Femur (tissue), 1 donor: ENCODE measurements around the gene BTBD6.

Experiments used
- DNase-seq: peaks from one replicate; pipeline ENCODE4 v3.0.0-alpha.2; 2017

BTBD6 gene

DNA sequence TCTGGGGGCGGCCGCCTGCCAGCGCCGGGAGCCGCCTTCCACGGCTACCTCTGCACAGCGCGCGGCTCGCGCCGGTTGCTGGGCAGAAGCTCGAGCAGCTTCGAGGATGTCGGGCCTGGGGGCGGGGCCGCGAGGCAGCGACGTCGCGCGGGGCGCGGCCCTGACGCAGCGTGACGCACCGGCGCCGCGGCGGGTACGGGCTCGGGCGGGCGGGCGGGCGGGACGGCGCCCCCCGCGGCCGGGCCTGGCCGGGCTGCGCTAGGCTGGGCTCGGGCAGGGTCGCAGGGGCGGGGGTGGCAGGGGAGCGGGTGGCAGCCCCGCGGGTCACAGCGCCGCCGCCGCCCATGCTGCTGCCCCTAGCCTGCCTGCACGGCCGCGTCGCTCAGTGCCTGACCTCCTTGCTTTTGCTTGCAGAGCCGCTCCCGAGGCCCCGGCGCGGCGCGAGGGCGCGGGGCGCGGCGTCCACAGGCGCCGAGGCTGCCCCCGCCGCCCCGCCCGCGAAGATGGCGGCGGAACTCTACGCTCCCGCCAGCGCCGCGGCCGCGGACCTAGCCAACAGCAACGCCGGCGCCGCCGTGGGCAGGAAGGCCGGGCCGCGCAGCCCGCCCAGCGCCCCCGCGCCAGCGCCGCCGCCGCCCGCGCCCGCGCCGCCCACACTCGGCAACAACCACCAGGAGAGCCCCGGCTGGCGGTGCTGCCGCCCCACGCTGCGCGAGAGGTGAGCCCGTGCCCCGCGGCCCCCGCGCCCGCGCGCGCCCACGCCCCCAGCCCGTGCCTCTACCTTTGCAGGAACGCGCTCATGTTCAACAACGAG, at the start of gene BTBD6:
Gene BTBD6, plus strand, starts transcription at position 166 of the 814 bp plus-strand sequence. Its CDS starts 179 bp downstream, at position 345.
- peak; percentile 93 for DNase-seq

DNA sequence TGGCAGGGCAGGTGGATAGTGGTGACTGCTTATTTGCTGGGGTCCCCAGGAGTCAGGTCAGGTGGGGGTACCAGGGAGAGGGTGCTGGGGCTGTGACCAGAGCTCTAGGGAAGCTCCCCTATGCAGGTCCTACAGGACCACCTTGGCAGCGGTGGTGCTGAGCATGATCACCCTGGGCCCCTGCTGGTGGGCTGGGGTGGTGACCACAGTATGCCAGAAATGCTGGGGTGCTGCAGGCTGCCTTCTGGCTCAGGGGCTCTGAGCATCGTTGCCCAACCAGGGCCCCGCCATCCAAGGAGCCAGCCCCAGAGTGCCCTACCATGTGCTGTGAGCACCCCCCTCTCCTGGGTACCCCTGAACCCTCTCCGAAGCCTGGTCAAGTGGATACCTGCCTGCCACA, 49.7 kb upstream of the BTBD6 start:
- no peak for DNase-seq

DNA sequence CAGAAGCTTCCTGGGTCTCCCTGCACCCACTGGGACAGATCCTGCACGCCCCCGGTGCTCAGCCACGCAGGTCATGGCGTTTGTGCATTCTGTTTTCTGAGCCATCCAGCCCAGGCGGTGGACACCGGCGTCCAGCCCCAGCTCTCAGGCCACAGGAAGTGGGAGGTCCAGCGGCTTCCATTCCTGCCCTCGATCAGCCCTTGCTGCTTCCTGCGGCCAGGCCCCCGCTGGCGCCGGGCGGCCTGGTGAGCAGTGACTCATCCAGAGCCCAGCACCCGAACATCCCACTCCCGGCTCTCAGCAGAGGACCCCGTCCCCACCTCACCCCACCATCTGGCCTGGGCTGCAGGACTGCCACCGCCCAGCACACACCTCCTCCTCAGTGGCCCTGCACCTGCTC, 49.2 kb upstream of the BTBD6 start:
- DNase-seq: no peak

DNA sequence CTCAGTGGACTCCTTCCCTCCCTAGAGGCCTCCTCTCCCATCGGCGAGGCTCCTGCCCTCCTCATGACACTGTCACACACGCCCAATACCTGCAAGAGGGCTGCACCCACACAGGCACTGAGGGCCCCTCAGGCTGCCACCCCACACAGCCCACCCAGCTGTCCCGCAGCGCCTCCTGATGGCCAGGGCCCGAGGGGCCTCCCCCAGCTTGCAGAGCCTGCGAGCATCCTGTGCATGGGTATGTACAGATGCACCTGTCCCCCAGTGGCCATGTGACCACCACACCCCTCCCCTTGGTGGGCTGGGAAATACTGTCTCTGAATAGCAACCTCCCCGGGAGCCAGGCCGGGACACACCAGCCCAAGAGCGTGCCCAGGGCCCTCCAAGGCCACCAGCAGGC, 48.3 kb upstream of the BTBD6 start:
- DNase-seq: no peak

DNA sequence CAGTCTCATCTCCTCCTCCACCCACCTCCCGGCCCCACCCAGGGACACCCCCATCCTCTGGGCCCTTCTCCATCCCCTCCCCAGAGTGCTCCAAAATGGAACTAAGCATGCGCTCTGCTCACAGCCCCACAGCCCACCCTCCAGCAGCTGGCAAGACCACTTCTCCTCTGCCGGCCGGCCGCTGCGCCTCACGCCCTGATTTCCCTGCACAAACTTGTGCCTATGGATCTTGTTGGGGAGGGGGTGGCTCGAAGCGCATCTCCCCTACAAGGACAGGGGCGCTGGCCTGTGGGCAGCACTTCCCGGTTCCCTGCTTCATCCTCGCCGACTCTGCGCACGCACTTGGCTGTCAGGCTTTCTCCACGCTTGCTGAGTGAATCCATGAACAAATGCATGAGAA, 47.7 kb upstream of the BTBD6 start:
- DNase-seq: no peak

DNA sequence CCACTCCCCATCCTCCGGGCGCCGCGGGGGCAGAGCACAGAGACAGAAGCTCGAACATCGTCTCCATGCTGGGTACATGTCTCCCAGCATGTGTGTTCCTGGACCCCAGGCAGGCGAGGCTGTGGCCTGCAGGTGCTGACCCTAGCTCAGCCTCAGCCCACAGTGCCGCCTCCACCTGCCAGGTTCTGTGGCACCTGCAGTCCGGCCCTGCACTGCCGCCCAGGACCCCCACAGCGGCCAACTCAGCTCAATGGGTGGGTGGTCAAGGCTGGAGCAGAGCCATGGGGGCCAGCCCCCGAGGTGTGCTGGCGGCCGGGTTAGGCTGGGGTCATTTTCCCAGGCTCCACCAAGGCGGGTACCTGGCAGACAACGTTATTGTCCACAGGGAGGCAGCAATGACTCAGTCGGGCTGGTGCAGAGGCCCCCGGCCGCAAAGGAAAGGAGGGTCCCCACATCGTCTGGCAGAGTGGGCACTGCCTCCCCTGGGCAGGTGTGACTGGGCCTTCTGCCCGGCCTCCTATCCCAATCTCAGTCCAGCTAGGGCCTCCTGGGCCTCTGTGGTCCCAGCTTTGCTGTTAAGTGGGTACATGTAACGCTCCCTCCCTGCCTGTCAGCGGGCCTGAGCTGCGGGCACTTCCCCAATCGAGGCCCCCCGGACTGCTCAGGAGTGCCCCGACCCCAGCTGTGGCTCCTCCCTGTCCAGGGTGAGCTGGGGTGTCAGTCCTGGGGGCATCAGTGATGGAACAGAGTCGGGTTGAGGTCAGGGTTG, 47.0 kb upstream of the BTBD6 start:
- DNase-seq: no peak

DNA sequence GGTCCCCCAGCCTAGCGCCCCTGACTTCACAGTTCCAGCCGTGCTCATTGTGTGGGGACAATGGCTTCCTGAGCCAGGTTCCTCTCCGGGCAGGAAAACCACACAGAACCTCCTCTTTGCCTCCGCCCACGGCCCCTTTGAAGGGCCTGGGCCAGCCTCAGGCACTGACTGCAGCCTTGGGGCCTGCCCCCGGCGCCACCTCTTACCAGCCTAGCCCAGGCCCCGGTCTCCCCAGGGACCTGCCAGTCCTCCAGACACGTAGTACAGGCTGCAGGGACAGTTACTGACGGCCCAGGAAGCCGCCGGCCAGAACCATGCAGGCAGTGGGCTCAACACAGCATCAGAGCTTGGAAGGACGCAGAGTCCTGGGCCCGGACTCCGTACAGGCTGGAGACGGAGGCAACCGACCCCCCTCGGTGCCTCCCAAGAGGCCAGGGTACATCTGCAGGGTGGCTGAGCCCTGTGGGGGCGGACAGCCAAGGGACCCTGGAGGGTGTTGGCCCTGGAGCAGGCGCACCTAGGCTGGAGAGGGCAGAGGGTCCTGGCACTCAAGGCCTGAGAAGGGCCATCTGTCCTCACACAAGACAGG, 46.3 kb upstream of the BTBD6 start:
- DNase-seq: no peak

DNA sequence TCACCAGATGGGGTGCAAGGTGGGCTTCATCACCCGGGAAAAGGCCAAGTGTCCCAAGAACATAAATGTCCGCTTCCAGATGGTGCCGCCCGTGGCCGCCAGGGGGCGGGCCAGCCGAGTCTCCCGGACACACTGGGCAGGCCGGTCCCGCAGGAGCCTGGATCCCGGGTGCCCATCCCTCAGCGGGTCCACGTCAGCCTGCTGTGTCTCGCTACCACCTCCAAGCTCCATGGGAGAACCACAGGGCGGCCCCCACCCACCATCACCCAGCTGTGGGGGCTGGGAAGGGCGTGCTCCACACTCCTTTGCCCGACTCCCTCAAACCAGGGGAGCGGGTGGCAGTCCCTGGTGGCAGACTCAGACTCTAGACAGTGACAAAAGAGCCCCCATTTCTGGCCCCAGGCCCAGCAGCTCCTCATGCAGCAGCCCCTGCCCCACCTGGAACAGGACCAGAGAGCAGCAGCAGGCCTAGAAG, 45.2 kb upstream of the BTBD6 start:
- peak; percentile 83 for DNase-seq

DNA sequence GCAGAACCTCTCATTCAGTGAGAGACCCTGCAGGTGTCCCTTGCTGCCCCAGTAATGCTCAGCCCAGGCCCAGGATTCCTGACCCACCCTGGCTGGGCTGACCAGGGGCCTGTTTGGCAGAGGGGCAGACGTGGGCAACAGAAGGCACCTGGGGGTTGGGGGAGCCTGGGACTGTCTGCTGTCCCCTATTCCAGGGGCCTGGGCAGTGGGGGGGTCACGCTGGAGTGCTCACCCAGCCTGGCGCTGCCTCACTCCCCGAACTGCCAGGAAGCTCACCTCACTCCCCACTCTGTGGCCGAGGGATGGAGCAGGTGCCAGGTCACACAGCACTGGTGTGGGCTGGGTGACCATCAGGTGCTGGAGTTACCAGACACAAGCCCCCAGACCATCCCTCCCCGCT, 44.6 kb upstream of the BTBD6 start:
- no peak for DNase-seq

DNA sequence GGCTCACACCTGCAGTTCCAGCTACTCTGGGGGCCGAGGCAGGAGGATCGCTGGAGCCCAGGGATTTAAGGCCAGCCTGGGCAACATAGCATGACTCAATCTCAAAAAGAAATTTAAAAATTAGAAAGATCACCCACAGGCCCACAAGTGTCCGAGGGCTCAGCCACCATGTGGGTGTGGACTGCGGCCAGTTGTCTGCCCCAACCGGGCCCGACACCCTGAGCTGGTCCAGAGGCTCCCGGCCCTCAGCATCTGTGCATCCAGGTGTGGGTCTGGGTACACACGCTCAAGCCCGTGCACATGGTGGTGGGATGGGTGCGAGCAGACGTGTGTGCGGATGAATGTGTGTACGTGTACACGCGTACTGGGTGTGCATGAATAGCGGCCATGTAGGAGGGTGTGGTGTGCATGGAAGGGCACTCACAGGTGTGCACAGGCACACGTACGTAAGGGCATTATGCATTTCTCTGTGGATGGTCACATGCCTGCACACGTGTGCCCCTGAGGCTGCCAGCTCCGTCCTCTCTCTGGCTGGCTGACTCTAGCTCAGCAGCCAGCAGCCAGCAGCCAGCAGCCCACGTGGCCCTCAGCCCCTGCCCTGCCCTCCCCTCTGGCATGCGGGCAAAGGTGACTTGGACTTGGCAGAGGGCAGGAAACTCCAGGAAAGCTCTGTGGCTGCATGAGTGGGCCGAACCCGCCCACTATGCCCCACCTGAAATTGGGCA, 44.0 kb upstream of the BTBD6 start:
- DNase-seq: peak; percentile 65

DNA sequence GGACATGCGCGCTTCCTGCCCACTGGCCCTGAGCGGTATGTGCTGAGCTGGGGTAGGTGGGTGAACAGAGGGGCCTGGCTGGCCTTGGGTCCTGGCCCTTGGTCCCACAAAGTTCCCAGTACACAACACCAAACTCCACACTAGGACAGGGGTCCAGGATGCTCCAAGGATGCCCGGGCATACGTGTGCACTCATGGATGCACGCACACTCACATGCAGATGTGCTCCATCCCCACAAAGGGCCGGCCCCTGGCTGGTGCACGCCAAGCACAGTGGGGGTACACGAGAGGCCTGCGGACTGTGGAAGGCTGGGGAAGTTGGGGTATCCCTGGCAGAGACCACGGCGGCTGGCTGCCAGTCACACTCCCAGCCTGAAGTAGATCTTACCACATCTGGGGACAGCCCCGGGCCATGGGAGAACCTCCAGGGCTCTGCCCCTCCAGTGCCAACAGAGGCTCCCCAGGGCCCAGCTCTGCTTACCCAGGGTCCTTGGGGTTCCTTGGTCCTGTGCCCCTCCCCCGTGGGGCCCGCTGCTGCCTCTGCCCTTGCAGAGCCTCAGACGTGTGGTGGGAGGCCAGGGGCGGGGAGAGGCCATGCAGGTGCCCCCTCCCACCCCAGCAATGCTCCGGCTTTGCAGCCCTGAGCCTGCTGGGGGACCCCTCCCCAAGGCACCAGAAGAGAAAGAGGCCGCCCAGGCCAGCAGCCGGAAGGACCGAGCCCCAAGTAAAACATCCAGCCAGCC, 43.2 kb upstream of the BTBD6 start:
- DNase-seq: no peak

DNA sequence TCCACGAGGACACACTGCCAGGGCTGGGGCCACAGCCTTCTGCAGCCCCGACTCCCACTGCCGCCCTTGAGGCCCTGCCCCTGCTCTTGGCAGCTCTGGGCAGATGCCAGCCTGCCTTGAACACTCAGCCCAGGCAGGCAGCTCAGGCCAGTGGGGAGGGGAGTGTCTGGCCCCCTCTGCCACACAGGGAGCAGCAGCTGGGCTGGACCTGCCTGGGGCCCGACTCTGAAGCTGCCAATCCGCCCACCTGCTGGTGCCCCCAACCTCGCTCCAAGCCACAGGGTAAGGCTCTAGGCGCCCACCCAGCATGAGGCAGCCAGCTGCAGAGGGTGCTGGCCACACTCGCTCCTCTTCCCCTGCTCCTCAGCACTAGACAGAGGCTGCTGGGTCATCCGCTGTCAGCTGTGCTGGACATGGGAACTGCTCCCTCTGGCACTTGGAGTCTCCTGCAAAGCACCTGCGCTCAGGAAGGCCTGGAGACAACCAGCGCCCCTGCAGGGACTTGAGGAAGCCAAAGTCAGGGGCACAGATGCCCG, 42.6 kb upstream of the BTBD6 start:
- peak; percentile 62 for DNase-seq

DNA sequence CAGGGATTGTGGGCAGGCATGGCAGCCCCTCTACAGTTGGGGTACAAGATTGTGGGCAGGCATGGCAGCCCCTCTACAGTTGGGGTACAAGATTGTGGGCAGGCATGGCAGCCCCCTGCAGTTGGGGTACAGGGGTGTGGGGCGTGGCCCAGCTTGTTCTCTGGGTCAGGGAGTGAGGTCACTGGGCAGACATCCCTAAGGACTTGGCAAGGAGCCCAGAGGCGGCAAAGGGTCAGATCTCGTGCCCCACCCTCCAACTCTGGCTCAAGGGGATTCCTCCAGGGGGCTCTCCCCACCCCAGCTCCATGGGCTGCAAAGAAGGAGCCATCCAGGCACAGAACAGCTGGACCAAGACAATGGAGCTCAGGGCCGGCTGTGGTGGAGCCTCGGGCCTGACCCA, 41.5 kb upstream of the BTBD6 start:
- DNase-seq: no peak

DNA sequence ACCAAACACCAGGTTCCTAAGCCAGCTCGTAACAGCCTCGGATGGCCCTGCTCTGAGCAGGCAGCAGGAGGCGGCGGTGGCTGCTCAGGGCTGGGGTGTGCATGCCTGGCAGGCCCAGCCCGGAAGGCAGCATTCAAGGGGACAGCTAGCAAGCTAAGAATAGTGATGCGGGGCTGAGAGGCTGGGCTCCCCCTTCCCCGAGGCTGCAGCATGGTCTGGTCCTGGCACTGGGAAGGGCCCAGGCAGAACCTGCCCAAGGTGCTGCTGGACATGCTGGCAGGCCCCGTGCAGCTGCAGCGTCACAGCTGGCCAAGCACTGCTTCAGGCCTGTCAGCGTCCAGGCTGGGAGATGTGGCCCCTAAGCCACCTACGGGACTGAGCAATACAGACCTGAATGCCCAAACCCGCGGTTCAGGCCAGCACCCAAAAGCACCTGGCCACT, 40.9 kb upstream of the BTBD6 start:
- no peak for DNase-seq

DNA sequence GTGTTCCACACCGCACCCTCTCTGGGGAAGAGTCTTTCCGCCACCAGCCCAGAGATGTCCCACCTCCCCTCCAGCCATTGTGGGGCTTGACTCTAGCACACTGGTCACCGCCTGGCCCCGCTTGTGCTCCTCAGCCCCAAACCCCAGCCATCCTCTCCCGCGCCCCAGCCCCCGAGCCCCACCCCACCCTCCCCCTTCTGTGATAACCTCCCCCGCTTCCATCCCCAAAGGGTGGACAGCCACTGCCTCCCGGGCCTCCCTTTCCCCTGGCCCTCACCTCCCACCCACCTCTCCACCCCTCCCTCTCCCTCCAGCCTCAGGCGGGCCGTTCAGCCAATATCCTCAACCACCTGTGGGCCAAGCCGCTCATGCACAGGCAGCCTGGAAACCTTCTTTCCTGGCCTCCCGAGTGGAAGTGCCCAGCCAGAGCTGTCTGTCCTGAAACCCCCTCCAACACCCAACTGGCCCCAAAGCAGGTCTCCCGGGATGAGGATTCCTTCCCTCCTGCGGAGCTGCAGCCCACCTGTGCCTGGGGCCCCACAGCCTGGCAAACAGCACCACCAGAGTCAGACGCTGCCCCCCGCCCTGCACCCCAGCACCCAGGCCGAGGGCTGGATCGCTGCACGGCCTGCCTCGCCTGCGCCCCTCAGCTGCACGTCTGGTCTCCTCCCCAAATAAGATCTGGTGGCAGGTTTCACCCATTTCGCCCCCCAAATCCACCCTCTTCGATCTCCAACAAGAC, 40.2 kb upstream of the BTBD6 start:
- no peak for DNase-seq

DNA sequence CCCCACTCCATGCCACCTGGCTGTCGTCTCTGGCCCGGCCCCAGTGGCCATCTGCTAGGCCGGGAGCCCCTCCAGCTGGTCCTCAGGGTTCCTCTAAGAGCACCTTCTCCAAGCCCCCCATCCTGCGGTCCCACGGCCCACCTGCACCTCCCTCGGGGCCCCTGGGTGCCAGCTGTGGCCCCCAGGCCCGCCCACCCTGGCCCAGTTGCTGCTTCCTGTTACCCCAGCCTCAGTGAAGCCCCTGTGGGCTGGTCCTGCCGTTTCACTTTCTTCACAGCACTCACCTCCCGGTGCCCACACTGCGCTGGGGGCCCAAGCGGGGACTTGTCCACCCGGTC, 39.6 kb upstream of the BTBD6 start:
- DNase-seq: no peak

DNA sequence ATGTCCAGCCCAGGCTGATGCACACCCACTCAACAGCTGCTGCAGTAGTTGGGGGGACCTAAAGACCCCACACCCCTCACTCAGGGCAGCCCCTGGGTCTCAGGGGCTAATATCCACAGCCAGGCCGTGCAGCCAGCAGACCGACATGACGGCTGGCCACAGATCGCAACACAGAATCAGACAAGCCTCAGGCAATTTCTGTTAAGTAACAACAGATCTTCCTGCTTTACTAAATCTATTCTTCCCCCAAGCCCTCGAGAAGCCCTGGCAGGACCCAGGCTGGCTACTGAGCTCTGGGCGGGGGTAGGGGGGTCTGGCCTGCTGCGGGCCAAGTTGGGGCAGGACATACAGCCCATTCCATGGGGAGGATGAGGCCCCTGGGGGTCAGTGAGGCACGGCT, 39.2 kb upstream of the BTBD6 start:
- no peak for DNase-seq

DNA sequence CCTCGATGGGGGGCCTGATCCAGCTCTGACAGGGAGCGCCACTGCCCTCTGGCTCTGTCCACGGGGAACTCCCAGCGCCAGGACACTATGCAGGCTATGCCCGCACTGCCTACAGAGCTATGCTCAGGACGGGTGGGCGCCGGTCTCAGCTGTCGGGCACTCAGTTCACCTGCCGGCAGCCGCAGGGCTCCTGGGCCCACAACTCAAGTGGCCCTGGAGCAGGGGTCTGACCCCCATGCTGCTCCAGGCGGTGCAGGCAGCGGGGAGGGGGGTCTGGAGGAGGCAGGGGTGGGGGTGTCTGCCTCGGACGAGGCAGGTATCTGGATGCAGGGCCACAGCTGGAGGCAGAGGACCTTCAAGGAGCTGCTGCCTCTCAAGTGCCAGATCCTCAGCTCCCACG, 38.7 kb upstream of the BTBD6 start:
- DNase-seq: no peak

DNA sequence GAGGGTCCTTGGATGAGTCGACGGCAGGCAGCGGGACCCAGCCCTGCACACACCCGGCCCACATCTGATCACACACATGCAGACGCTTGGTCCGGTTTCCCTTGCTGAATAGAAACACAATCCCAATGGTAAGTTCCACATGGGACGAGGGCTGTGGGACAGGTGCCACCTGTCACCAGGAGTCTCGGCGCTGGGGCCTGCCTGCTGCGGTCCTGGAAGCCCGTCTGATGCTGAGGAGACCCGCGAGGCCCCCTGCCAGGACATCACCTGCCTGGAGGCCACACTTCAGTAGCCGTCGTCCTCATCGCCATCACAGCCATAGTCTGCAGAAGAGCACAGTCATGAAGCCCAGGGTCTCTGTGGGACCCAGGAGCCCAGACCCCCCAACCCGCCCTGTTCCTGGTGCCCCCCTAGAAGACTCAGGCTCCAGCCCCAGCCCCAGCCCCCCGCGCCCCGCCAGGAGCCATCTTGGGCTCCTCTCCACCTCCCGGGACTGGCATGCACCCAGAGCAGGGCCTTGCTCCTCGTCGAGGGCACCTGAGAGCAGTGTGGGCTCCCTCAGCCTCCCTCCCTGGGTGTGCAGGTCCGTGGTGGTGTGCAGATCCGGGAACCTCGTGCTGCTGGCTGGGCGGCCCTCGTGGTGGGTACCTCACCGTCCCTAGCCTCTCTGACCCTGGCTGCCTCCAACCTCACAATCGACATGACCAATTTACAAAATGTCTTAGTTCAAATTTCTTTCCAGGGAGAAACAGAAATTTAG, 37.9 kb upstream of the BTBD6 start:
- no peak for DNase-seq

DNA sequence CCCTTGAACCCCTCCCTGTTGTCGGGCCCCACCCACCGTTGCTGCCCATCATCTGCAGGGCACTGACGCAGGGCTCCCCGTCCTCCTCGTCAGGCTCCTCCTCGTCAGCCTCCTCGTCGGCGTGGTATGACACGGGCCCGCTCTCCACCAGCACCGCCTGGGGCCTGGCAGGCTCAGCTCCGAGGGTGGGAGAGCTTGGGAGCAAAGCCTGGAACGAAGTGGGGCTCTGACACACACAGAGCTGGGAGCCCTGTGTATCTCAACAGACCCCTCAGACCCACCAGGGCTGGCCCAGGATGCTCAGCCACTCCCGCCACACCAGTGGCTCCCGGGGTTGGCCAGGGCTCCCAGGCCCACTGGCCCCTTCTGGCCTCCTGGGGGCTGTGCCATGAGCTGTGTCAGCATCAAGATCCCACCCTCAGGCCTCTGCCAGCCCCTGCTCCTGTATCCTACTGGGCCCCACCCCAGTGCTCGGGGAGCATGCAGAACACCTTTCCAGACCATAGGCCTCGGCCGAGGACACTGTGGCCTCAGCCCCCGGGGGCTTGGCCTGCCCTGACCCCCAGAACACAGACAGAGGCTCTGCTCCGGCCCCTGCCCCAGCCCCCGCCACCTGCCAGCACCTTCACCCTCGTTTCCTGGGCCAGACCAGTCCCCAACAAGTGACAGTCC, 37.1 kb upstream of the BTBD6 start:
- DNase-seq: no peak
